Body of pancreas (tissue), 4 donors: ENCODE measurements around the gene TTLL1. TPM values are rescaled to one million over a fixed set of nuclear protein-coding genes. Genes with fewer than 3 reads are reported as not detected.

ENCODE experiments used
- ATAC-seq: fragments of 150-250 bp; one replicate; pipeline ENCODE4 v1.9.1; 2016
- DNase-seq, 4 donors: peaks; one replicate each; pipeline ENCODE4 v3.0.0-alpha.2; 2019
- H3K27ac ChIP-seq, 4 donors: fragments of 200-600 bp; sonication (generic); 1 replicate in 3 of 4; 2 replicates in 1 of 4; pipeline versions ENCODE4 v1.5.1 to v1.6.1; 2016 to 2019; ENCODE audit warnings: mild to moderate bottlenecking in 1 of 4, mixed read lengths in 1 of 4, moderate library complexity in 1 of 4
- H3K27me3 ChIP-seq, 2 donors: fragments of 200-600 bp; sonication (generic); one replicate each; pipeline ENCODE4 v1.6.0; 2016; ENCODE audit warnings: mild to moderate bottlenecking in 1 of 2
- H3K36me3 ChIP-seq, 2 donors: fragments of 200-600 bp; sonication (generic); replicated peaks in 1 of 2; 2 replicates each; pipeline ENCODE4 v1.5.1; 2016; ENCODE audit warnings: low read depth in 2 of 2; ENCODE audit not compliant: insufficient read depth in 1 of 2
- H3K4me1 ChIP-seq: fragments of 200-600 bp; sonication (generic); one replicate; pipeline ENCODE4 v1.6.0; 2016
- H3K4me3 ChIP-seq, 2 donors: fragments of 200-600 bp; sonication (generic); 1 replicate in 1 of 2; 2 replicates in 1 of 2; pipeline ENCODE4 v1.5.1; 2016 to 2019
- H3K9me3 ChIP-seq, 3 donors: fragments of 200-600 bp; sonication (generic); 1 replicate in 2 of 3; 2 replicates in 1 of 3; pipeline ENCODE4 v1.5.1; 2016
- POLR2A ChIP-seq, 3 donors: fragments of 450-650 bp; IDR thresholded peaks; one replicate each; pipeline ENCODE4 v1.6.1; 2016; ENCODE audit warnings: antibody characterized with exemption in 3 of 3, mild to moderate bottlenecking in 2 of 3
- WGBS, 2 donors: methylation state at CpG; one replicate each; pipeline ENCODE4 v1.1.5; 2017; 5-methylcytosine and 5-hydroxymethylcytosine counted together
- intact Hi-C: fragments of 100-400 bp; cut with DNase I; formaldehyde crosslinking; loops from one replicate; pipeline ENCODE4 v1.15.1; 2023
- total RNA-seq, 2 donors: library from RNA; depleted of rRNA; stranded (reverse); fragments of >200 nt; gene quantifications; one replicate each; pipeline ENCODE4 v1.1.0, GENCODE V29; 2016
- TF ChIP-seq, protein P1 (sequence below), 7 experiments: fragments of 450-650 bp in 4 of 7; fragments of 200-600 bp in 3 of 7; sonication (generic) in 3 of 7; IDR thresholded peaks; one replicate each; pipeline ENCODE4 v1.5.1; 2016 to 2019; ENCODE audit warnings: antibody characterized with exemption in 7 of 7

TTLL1 gene
- total RNA-seq, 2 donors from 2014 or later: 2.0 to 7.0 TPM

DNA sequence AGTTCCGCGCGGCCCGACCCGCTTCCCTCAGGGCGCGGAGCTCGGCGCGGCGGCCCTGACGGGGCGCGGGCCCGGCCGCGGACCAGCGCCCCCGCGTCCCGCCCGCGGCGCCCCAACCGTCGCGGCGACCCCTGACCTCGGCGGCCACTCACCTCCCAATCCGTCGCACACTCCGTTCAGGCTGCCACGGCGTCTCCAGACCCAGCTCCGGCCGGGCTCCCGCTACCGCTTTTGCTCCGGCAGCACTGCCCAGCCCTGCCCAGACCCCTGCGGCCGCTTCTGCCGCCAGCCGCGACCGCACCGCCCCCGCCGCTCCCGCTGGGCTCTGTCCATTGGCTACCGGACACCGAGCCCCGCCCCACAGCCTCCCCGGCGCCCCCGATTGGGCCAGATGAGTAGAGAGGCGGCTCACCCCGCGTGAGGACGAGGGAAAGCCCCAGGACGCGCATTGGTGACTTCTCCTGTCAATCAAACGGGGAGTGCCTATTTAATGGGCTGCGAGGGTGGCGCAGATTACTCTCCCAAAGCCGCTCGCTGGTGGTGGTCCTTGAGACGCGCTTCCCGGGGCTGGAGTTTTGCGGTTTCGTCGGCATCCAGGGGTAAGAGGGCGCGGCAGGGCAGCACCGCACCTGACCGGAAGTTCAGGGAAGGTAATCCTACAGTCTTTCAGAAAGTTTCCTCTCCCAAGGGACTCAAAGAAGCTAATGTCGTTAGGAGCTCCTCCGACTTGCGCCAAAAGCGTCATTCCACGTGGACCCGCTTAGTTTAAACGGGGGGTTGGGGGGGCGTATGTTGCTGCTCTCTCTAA is 74.1 kb downstream of the TTLL1 start, which contains the start of gene PACSIN2:
Gene PACSIN2 (minus strand): TSS at position 281 of the 808 bp plus-strand sequence. CDS start 103,069 bp downstream, outside the sequence.
- no peaks in the 10 kb centered on the region for H3K9me3 ChIP-seq
- H3K27me3 ChIP-seq: no peaks in the 10 kb centered on the region
- 0% methylated on average over 1 to 85 of the region's 85 CpGs for WGBS, 2 donors
- TF ChIP-seq, protein P1, sequence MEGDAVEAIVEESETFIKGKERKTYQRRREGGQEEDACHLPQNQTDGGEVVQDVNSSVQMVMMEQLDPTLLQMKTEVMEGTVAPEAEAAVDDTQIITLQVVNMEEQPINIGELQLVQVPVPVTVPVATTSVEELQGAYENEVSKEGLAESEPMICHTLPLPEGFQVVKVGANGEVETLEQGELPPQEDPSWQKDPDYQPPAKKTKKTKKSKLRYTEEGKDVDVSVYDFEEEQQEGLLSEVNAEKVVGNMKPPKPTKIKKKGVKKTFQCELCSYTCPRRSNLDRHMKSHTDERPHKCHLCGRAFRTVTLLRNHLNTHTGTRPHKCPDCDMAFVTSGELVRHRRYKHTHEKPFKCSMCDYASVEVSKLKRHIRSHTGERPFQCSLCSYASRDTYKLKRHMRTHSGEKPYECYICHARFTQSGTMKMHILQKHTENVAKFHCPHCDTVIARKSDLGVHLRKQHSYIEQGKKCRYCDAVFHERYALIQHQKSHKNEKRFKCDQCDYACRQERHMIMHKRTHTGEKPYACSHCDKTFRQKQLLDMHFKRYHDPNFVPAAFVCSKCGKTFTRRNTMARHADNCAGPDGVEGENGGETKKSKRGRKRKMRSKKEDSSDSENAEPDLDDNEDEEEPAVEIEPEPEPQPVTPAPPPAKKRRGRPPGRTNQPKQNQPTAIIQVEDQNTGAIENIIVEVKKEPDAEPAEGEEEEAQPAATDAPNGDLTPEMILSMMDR (IDR thresholded peaks at IDR 0.05): peak in 2 of 7 experiments; percentile 3 to 4
- TF ChIP-seq POLR2A (IDR thresholded peaks at IDR 0.05): peak; percentile 97 to 99 (median 99)
- H3K4me1 ChIP-seq: peaks cover 55% of the 10 kb centered on the region
- peak within 1 kb of the TSS; percentile 52 to 87 for H3K4me3 ChIP-seq
- peak within 1 kb of the TSS; percentile 84 to 92 (median 86) for H3K27ac ChIP-seq
- no peaks in the 10 kb centered on the region for H3K36me3 ChIP-seq
- DNase-seq (peak; percentile 99 to 100 (median 99)), ATAC-seq (peak; percentile 96)
- intact Hi-C loops: no loop called here

DNA sequence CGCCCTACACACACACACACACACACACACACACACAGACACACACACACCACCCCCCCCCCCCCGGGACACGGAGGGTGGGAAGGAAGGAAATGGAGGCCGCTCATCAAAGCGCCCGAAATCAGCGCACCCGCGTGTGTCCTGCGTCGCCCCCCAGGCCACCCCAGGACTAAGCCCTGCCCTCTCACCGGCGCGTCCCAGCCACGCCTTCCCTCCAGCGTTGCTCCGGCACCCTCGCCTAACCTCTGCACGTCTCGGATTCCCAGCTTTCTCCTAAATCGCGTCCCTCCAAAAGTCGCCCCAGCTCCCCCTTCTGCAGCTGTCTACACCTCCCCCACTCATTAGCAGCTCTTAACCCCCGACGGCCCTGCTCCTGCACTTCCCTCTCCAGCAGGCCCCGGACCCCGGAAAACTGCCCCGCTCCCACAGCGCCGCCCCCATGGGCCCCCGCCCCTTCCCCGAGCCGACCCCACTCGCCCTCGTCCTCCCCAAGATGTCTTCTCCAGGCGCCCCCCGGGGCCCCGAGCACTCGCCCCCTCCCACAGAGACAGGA is 74.8 kb downstream of the TTLL1 start:
- WGBS, 2 donors: 0% methylated on average over 9 to 26 of the region's 39 CpGs

DNA sequence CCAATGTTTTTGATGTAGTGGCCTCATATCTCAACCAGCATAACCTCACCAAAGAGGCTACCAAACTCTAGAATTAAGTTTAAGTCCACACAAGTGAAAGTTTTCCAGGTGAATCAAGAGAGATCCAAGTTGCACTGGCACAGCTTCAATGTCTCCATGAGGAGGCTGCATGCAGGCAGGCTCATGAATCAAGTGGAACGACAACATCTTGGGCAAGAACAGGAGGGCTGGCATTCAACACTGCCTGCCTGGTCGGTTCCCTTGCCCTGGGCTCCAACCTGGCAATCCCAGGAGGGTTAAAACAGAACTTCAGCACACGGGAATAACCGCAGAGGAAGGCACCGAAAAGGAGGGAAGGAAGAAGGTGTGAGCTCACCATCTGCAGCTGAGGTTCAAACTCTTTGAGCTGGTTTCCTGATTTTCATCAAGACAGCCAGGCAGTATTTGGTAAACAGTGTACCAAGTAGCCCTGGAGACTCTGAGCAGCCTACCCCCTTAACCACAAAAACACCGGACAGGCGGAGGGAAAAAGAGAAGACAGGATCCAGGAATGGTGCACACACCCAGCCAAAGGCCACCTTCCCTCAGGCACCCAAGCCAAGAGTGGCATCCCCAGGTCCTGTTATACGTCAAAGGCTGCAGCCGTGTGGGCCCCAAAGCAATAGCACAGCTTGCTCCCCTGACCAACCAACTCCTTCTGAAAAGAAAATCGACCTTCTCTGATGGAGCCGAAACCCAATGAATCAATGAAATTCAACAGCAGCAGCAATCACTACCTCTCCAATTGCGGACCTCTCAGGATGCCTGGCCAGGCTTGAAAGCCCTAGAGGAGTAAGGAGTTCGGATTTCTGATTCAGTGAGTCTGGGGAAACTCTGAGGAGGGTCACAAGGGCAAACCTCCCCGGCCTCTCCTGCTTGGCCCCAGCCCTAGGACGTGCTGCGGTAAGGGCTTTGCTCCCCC is 75.6 kb downstream of the TTLL1 start:
- DNase-seq (peak; percentile 33 to 59 (median 47)), ATAC-seq (no peak)
- Histone ChIP-seq H3K36me3 (no peaks in the 10 kb centered on the region), H3K4me1 (peaks cover 67% of the 10 kb centered on the region), H3K9me3 (no peaks in the 10 kb centered on the region), H3K27me3 (no peaks in the 10 kb centered on the region), H3K27ac (peak overlapping the region; percentile 84 to 92 (median 86)), H3K4me3 (peak overlapping the region; percentile 52 to 87)
- intact Hi-C loops: no loop called here
- WGBS, 2 donors: 4 to 19% methylated on average over 8 to 16 of the region's 16 CpGs
- TF ChIP-seq POLR2A (IDR thresholded peaks at IDR 0.05): peak in 1 of 3 donors; percentile 32
- TF ChIP-seq, protein P1 (IDR thresholded peaks at IDR 0.05): no peak

More for the DNA sequence above, 74.8 kb downstream of the TTLL1 start:
- Histone ChIP-seq H3K27me3 (no peaks in the 10 kb centered on the region), H3K4me1 (peaks cover 62% of the 10 kb centered on the region), H3K4me3 (peak overlapping the region; percentile 52 to 87), H3K9me3 (no peaks in the 10 kb centered on the region), H3K27ac (peak overlapping the region; percentile 84 to 92 (median 86)), H3K36me3 (no peaks in the 10 kb centered on the region)
- peak; percentile 16 for ATAC-seq
- peak; percentile 51 to 63 (median 54) for DNase-seq
- intact Hi-C loops: no loop called here
- TF ChIP-seq, protein P1 (IDR thresholded peaks at IDR 0.05): no peak
- TF ChIP-seq POLR2A (IDR thresholded peaks at IDR 0.05): no peak

DNA sequence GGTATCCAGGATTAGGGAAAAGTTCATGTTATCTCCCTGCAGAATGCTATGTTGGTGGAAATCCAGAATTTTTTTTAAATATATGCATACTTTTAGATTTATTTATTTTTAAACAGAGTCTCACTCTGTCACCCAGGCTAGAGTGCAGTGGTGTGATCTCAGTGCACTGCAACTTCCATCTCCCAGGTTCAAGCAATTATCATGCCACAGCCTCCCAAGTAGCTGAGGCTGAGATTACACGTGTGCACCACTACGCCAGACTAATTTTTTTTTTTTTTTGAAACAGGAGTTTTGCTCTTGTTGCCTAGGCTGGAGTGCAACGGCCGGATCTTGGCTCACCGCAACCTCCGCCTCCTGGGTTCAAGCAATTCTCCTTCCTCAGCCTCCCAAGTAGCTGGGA is 76.8 kb downstream of the TTLL1 start:
- H3K4me3 ChIP-seq: no peak overlapping the region
- no peaks in the 10 kb centered on the region for H3K9me3 ChIP-seq
- ATAC-seq (no peak), DNase-seq (no peak)
- H3K27me3 ChIP-seq: no peaks in the 10 kb centered on the region
- WGBS, 2 donors: 57 to 73% methylated on average over 6 of the region's 6 CpGs
- H3K4me1 ChIP-seq: peaks cover 74% of the 10 kb centered on the region
- intact Hi-C loops: no loop called here
- TF ChIP-seq, protein P1 (IDR thresholded peaks at IDR 0.05): no peak
- TF ChIP-seq POLR2A (IDR thresholded peaks at IDR 0.05): no peak
- H3K27ac ChIP-seq: peak overlapping the region; percentile 84 to 92 (median 86)
- no peaks in the 10 kb centered on the region for H3K36me3 ChIP-seq
